ENCODE results near the gene ZMIZ1. TPM values are rescaled to one million over a fixed set of nuclear protein-coding genes. Genes with fewer than 3 reads are reported as not detected.
A peak's percentile ranks its signal among the peaks of the same experiment; 100 is the strongest.

ZMIZ1 gene
- total and polyA plus RNA-seq, 2 donors (not counting 1 experiment from before 2014, with no cell fraction given) = 6.3 to 30.6 TPM

GRCh38 chr10:79223091-79224048, 154.6 kb downstream of the ZMIZ1 start:
- H3K9me3 ChIP-seq (ENCODE audit: control insufficient read depth, insufficient read depth, low read depth, low read length) = no peaks in the 10 kb centered on the region
- no peaks in the 10 kb centered on the region for H3K27me3 ChIP-seq (ENCODE audit: control insufficient read depth, insufficient read depth, low read length)
- peaks cover 14% of the 10 kb centered on the region for H3K36me3 ChIP-seq (ENCODE audit: control insufficient read depth, insufficient read depth, low read length)
- no peaks in the 10 kb centered on the region for H3K79me2 ChIP-seq (ENCODE audit: control insufficient read depth, insufficient read depth, low read length)
- H3K4me3 ChIP-seq (replicated peaks in 1 of 4; ENCODE audit: control extremely low read depth in 1 of 4, insufficient read depth in 1 of 4, low read depth in 3 of 4, low read length in 4 of 4) = no peak overlapping the region
- H2AFZ ChIP-seq (ENCODE audit: low read length) = no peak overlapping the region
- H3K27ac ChIP-seq (ENCODE audit: insufficient read depth, low read length) = peak overlapping the region; percentile 14
- no peaks in the 10 kb centered on the region for H4K20me1 ChIP-seq (ENCODE audit: control insufficient read depth, extremely low read depth, insufficient read depth, low read length)
- peaks cover 40% of the 10 kb centered on the region for H3K4me1 ChIP-seq (ENCODE audit: control insufficient read depth, extremely low read depth, insufficient read depth, low read length)
- H3K4me2 ChIP-seq (ENCODE audit: extremely low read depth, insufficient read depth, low read length) = no peak overlapping the region
- DNase-seq (ENCODE audit: low read depth in 2 of 2) = peak; percentile 82
- no peak for TF ChIP-seq EZH2 (IDR thresholded peaks at IDR 0.05; ENCODE audit: low read length, missing control alignments)
- TF ChIP-seq, protein P1, sequence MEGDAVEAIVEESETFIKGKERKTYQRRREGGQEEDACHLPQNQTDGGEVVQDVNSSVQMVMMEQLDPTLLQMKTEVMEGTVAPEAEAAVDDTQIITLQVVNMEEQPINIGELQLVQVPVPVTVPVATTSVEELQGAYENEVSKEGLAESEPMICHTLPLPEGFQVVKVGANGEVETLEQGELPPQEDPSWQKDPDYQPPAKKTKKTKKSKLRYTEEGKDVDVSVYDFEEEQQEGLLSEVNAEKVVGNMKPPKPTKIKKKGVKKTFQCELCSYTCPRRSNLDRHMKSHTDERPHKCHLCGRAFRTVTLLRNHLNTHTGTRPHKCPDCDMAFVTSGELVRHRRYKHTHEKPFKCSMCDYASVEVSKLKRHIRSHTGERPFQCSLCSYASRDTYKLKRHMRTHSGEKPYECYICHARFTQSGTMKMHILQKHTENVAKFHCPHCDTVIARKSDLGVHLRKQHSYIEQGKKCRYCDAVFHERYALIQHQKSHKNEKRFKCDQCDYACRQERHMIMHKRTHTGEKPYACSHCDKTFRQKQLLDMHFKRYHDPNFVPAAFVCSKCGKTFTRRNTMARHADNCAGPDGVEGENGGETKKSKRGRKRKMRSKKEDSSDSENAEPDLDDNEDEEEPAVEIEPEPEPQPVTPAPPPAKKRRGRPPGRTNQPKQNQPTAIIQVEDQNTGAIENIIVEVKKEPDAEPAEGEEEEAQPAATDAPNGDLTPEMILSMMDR (conservative IDR thresholded peaks at IDR 0.05 in 1 of 2, IDR thresholded peaks at IDR 0.05 in 1 of 2; ENCODE audit: low read depth in 1 of 2, low read length in 2 of 2) = no peak
- H3K9ac ChIP-seq (ENCODE audit: insufficient read depth, low read length) = no peak overlapping the region

- Histone ChIP-seq H4K20me1 (ENCODE audit: control insufficient read depth, extremely low read depth, insufficient read depth, low read length) (no peaks in the 10 kb centered on the region), H2AFZ (ENCODE audit: low read length) (no peak overlapping the region), H3K4me1 (ENCODE audit: control insufficient read depth, extremely low read depth, insufficient read depth, low read length) (peaks cover 37% of the 10 kb centered on the region), H3K79me2 (ENCODE audit: control insufficient read depth, insufficient read depth, low read length) (no peaks in the 10 kb centered on the region), H3K9ac (ENCODE audit: insufficient read depth, low read length) (no peak overlapping the region), H3K4me2 (ENCODE audit: extremely low read depth, insufficient read depth, low read length) (no peak overlapping the region), H3K36me3 (ENCODE audit: control insufficient read depth, insufficient read depth, low read length) (peaks cover 16% of the 10 kb centered on the region), H3K27me3 (ENCODE audit: control insufficient read depth, insufficient read depth, low read length) (no peaks in the 10 kb centered on the region), H3K4me3 (replicated peaks in 1 of 4; ENCODE audit: control extremely low read depth in 1 of 4, insufficient read depth in 1 of 4, low read depth in 3 of 4, low read length in 4 of 4) (no peak overlapping the region), H3K9me3 (ENCODE audit: control insufficient read depth, insufficient read depth, low read depth, low read length) (no peaks in the 10 kb centered on the region), H3K27ac (ENCODE audit: insufficient read depth, low read length) (peak overlapping the region; percentile 14)
- no peak for DNase-seq (ENCODE audit: low read depth in 2 of 2)
- TF ChIP-seq EZH2 (IDR thresholded peaks at IDR 0.05; ENCODE audit: low read length, missing control alignments) = no peak
- TF ChIP-seq, protein P1 (conservative IDR thresholded peaks at IDR 0.05 in 1 of 2, IDR thresholded peaks at IDR 0.05 in 1 of 2; ENCODE audit: low read depth in 1 of 2, low read length in 2 of 2) = no peak
These were observed 155.6 kb downstream of the ZMIZ1 start for GRCh38 chr10:79224263-79224949.

- H3K9ac ChIP-seq (ENCODE audit: insufficient read depth, low read length) = no peak overlapping the region
- H3K27me3 ChIP-seq (ENCODE audit: control insufficient read depth, insufficient read depth, low read length) = no peaks in the 10 kb centered on the region
- no peaks in the 10 kb centered on the region for H3K9me3 ChIP-seq (ENCODE audit: control insufficient read depth, insufficient read depth, low read depth, low read length)
- H3K79me2 ChIP-seq (ENCODE audit: control insufficient read depth, insufficient read depth, low read length) = no peaks in the 10 kb centered on the region
- no peaks in the 10 kb centered on the region for H4K20me1 ChIP-seq (ENCODE audit: control insufficient read depth, extremely low read depth, insufficient read depth, low read length)
- H3K36me3 ChIP-seq (ENCODE audit: control insufficient read depth, insufficient read depth, low read length) = peaks cover 17% of the 10 kb centered on the region
- DNase-seq (ENCODE audit: low read depth in 2 of 2) = no peak
- peaks cover 41% of the 10 kb centered on the region for H3K4me1 ChIP-seq (ENCODE audit: control insufficient read depth, extremely low read depth, insufficient read depth, low read length)
- H2AFZ ChIP-seq (ENCODE audit: low read length) = no peak overlapping the region
- H3K4me2 ChIP-seq (ENCODE audit: extremely low read depth, insufficient read depth, low read length) = no peak overlapping the region
- no peak for TF ChIP-seq EZH2 (IDR thresholded peaks at IDR 0.05; ENCODE audit: low read length, missing control alignments)
- TF ChIP-seq, protein P1 (conservative IDR thresholded peaks at IDR 0.05 in 1 of 2, IDR thresholded peaks at IDR 0.05 in 1 of 2; ENCODE audit: low read depth in 1 of 2, low read length in 2 of 2) = no peak
- no peak overlapping the region for H3K4me3 ChIP-seq (replicated peaks in 1 of 4; ENCODE audit: control extremely low read depth in 1 of 4, insufficient read depth in 1 of 4, low read depth in 3 of 4, low read length in 4 of 4)
- H3K27ac ChIP-seq (ENCODE audit: insufficient read depth, low read length) = no peak overlapping the region
These were observed 156.2 kb downstream of the ZMIZ1 start for GRCh38 chr10:79224992-79225391.

All from fibroblast of lung (primary cell).